ENCODE results near the gene NSG1. TPM values are rescaled to one million over a fixed set of nuclear protein-coding genes. Genes with fewer than 3 reads are reported as not detected.
"Not testable (repeated sequence)": the region's sequence is repeated elsewhere in the genome, so short reads cannot be mapped to it uniquely, and the experiment has no call there.

NSG1 gene
- polyA plus RNA-seq, 1 experiment, result 10.4 TPM

DNA sequence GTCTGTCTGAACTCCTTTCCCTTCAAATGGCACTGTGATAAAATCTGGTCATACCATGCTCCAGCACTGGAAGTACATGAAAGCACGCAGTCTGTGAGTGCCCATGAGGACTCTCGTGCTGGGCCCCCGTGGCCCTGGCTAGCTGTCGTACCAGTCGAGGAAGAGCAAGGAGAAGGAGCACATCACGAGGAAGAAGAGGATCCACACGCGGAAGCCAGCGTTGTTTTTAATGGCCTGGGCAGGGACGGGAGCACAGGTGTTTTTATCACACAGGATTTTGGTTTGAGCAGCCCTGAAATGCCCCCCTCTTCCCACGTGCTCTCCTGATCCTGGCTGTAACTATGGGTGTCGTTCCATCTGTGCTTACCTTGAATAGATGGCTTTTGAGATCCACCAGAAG, 33.0 kb downstream of the NSG1 start:
- Histone ChIP-seq H3K9me3 (ENCODE audit: control insufficient read depth, insufficient read depth, low read length) (peaks cover 10% of the 10 kb centered on the region; the same call in 1 of the 2 replicates), H3K27me3 (ENCODE audit: control insufficient read depth, insufficient read depth, low read length) (no peaks in the 10 kb centered on the region), H3K4me3 (ENCODE audit: low read depth, low read length) (no peak overlapping the region), H3K27ac (ENCODE audit: low read depth, low read length) (no peak overlapping the region)
- TF ChIP-seq, protein P1, sequence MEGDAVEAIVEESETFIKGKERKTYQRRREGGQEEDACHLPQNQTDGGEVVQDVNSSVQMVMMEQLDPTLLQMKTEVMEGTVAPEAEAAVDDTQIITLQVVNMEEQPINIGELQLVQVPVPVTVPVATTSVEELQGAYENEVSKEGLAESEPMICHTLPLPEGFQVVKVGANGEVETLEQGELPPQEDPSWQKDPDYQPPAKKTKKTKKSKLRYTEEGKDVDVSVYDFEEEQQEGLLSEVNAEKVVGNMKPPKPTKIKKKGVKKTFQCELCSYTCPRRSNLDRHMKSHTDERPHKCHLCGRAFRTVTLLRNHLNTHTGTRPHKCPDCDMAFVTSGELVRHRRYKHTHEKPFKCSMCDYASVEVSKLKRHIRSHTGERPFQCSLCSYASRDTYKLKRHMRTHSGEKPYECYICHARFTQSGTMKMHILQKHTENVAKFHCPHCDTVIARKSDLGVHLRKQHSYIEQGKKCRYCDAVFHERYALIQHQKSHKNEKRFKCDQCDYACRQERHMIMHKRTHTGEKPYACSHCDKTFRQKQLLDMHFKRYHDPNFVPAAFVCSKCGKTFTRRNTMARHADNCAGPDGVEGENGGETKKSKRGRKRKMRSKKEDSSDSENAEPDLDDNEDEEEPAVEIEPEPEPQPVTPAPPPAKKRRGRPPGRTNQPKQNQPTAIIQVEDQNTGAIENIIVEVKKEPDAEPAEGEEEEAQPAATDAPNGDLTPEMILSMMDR (IDR thresholded peaks at IDR 0.05; ENCODE audit: low read depth, low read length), result no peak
- DNase-seq (ENCODE audit: low read depth, low spot score), result no peak
- ChIA-PET CTCF (interaction anchor here (0.8 kb wide), 1 partner anchor 16 kb away, joined by 3 read pairs; no protein-coding TSS in a partner anchor), POLR2A (no interaction called here)

DNA sequence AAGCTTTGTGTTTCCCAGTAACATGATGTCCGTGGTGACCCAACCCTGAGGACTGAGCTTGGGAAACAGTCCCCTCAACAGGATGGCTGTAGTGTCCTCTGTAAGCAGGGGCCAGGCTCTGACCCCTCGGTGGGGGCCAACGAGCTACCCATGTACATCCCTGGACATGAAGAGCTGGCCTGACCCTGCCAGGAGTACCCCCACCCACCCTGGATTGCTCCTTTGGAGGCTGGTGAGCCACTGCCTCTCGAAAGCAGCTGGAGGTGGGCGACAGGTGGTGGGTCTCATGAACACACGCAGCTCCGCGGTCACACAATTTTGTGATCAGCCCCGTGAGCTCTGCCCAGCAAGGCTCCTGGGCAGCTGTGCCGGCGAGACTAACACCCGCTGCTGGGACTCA, 33.5 kb downstream of the NSG1 start:
- ChIA-PET CTCF (interaction anchor here (0.5 to 2.2 kb wide), 3 partner anchors 11 to 24 kb away, joined by 3 to 13 read pairs (median 6); no protein-coding TSS in a partner anchor), POLR2A (no interaction called here)
- Histone ChIP-seq H3K9me3 (ENCODE audit: control insufficient read depth, insufficient read depth, low read length) (peaks cover 7% of the 10 kb centered on the region; the same call in 1 of the 2 replicates), H3K27ac (ENCODE audit: low read depth, low read length) (no peak overlapping the region), H3K4me3 (ENCODE audit: low read depth, low read length) (no peak overlapping the region), H3K27me3 (ENCODE audit: control insufficient read depth, insufficient read depth, low read length) (no peaks in the 10 kb centered on the region)
- TF ChIP-seq, protein P1 (IDR thresholded peaks at IDR 0.05; ENCODE audit: low read depth, low read length), result no peak
- no peak for DNase-seq (ENCODE audit: low read depth, low spot score)

DNA sequence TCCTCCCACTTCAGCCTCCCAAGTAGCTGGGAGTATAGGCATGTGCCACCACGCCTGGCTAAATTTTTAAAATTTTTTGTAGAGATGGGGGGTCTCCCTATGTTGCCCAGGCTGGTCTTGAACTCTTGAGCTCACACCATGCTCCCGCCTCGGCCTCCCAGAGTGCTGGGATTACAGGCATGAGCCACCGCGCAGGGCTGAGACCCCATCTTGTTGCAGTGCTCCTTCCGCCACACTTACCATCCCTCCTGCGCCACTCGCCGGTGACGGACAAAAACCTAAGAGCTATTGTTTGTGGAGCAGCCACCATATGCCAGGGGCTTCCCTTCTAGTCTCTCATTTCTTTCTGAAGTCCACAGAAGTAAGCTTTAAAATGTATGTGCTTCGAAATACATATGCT, 34.5 kb downstream of the NSG1 start:
- CTCF ChIA-PET, result interaction anchor here (2.2 kb wide), 1 partner anchor 10 kb away, joined by 13 read pairs; no protein-coding TSS in a partner anchor
- POLR2A ChIA-PET, result no interaction called here
- no peak for DNase-seq (ENCODE audit: low read depth, low spot score)
- Histone ChIP-seq H3K27me3 (ENCODE audit: control insufficient read depth, insufficient read depth, low read length) (no peaks in the 10 kb centered on the region), H3K4me3 (ENCODE audit: low read depth, low read length) (no peak overlapping the region), H3K27ac (ENCODE audit: low read depth, low read length) (no peak overlapping the region), H3K9me3 (ENCODE audit: control insufficient read depth, insufficient read depth, low read length) (no peaks in the 10 kb centered on the region; the same call in 1 of the 2 replicates)
- TF ChIP-seq, protein P1 (IDR thresholded peaks at IDR 0.05; ENCODE audit: low read depth, low read length), result no peak

DNA sequence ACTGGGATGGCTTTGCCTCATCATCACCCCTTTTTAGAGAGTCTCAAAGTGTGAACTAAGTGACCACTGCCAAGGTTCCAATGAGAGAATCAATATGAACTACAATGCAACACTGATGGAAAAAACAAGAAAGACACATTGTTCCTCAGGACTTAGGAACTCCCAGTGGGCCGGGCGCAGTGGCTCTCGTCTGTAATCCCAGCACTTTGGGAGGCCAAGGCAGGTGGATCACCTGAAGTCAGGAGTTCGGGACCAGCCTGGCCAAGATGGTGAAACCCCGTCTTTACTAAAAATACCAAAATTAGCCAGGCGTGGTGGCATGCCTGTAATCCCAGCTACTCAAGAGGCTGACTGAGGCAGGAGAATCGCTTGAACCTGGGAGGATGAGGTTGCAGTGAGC, 35.2 kb downstream of the NSG1 start:
- H3K27ac ChIP-seq (ENCODE audit: low read depth, low read length); DNase-seq (ENCODE audit: low read depth, low spot score); POLR2A ChIA-PET; H3K27me3 ChIP-seq (ENCODE audit: control insufficient read depth, insufficient read depth, low read length); H3K4me3 ChIP-seq (ENCODE audit: low read depth, low read length); H3K9me3 ChIP-seq (ENCODE audit: control insufficient read depth, insufficient read depth, low read length): not testable (repeated sequence)
- CTCF ChIA-PET, result interaction anchor here (2.2 kb wide), 1 partner anchor 9 kb away, joined by 13 read pairs; no protein-coding TSS in a partner anchor

DNA sequence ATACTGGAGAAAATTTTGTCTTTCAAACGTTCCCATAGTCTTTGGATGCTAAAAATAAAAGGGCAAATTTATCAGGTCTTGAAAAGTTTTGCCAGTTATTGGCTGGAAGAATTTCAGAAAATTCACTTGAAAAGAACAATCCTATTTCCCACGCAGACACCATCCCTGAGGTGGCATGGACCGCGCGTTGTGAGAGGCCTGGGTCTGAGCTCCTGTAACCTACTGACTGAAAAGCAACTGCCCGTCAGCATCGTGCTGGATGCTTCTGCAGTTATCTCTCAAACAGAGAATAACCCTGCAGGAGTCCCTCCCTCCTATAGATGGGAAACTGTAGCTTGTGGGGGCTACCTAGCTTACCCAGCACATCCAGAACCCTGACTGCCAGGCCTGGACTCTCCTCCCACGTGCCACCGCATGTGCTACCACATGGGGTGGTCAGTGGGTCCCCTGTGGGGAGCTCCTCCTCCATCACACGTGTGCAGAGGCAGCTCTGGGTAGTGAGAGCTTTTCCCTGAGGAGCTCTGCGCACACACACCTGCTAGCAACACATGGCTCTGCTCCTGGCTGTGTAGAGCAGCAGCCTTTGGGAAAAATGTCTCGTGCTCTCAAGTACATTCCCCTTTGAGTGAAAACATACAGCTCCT, 36.1 kb downstream of the NSG1 start:
- H3K27ac ChIP-seq (ENCODE audit: low read depth, low read length), result no peak overlapping the region
- no peaks in the 10 kb centered on the region; the same call in 1 of the 2 replicates for H3K9me3 ChIP-seq (ENCODE audit: control insufficient read depth, insufficient read depth, low read length)
- CTCF ChIA-PET, result interaction anchor here (0.5 kb wide), 1 partner anchor 50 kb away, joined by 3 read pairs; no protein-coding TSS in a partner anchor
- H3K27me3 ChIP-seq (ENCODE audit: control insufficient read depth, insufficient read depth, low read length), result no peaks in the 10 kb centered on the region
- TF ChIP-seq, protein P1 (IDR thresholded peaks at IDR 0.05; ENCODE audit: low read depth, low read length), result no peak
- no peak overlapping the region for H3K4me3 ChIP-seq (ENCODE audit: low read depth, low read length)
- no peak for DNase-seq (ENCODE audit: low read depth, low spot score)
- POLR2A ChIA-PET, result no interaction called here
